Gastroesophageal sphincter (tissue), 4 donors: ENCODE data around the gene FAM89A. TPM values are rescaled to one million over a fixed set of nuclear protein-coding genes. Genes with fewer than 3 reads are reported as not detected.

Experiments used
- ATAC-seq: fragments of 150-250 bp; one replicate; pipeline ENCODE4 v1.9.1; 2016; ENCODE audit warnings: mild to moderate bottlenecking, moderate library complexity
- H3K27ac ChIP-seq, 4 donors: fragments of 200-600 bp; sonication (generic) in 3 of 4; 1 replicate in 3 of 4; 2 replicates in 1 of 4; pipeline ENCODE4 v1.5.1; 2016 to 2019
- H3K27me3 ChIP-seq: fragments of 200-600 bp; sonication (generic); one replicate; pipeline ENCODE4 v1.5.1; 2019
- H3K36me3 ChIP-seq, 2 donors: fragments of 200-600 bp; sonication (generic); one replicate each; pipeline ENCODE4 v1.5.1; 2019; ENCODE audit warnings: control low read depth in 1 of 2
- H3K4me1 ChIP-seq, 3 donors: fragments of 200-600 bp; sonication (generic); 1 replicate in 2 of 3; 2 replicates in 1 of 3; pipeline ENCODE4 v1.5.1; 2016 to 2019; ENCODE audit warnings: control low read depth in 2 of 3
- H3K4me3 ChIP-seq, 2 donors: fragments of 200-600 bp; sonication (generic); one replicate each; pipeline ENCODE4 v1.5.1; 2019; ENCODE audit warnings: mild to moderate bottlenecking in 1 of 2, moderate library complexity in 1 of 2
- H3K9me3 ChIP-seq, 3 donors: fragments of 200-600 bp; sonication (generic); one replicate each; pipeline ENCODE4 v1.5.1; 2017 to 2019; ENCODE audit warnings: control low read depth in 2 of 3
- EP300 ChIP-seq: sonication (generic); formaldehyde crosslinking; IDR thresholded peaks from one replicate; pipeline ENCODE4 v1.6.1; 2017; ENCODE audit warnings: antibody characterized with exemption, mild to moderate bottlenecking
- POLR2A ChIP-seq, 2 donors: fragments of 450-650 bp; IDR thresholded peaks; one replicate each; pipeline ENCODE4 v1.6.1; 2017; ENCODE audit warnings: antibody characterized with exemption in 2 of 2, mild to moderate bottlenecking in 2 of 2, moderate library complexity in 1 of 2
- POLR2AphosphoS5 ChIP-seq: sonication (generic); formaldehyde crosslinking; IDR thresholded peaks from one replicate; pipeline ENCODE4 v1.6.1; 2017; ENCODE audit warnings: antibody characterized with exemption
- WGBS, 2 donors: methylation state at CpG; one replicate each; pipeline ENCODE4 v1.1.5; 2018; ENCODE audit warnings: low coverage in 1 of 2; 5-methylcytosine and 5-hydroxymethylcytosine counted together
- total RNA-seq, 4 donors: library from RNA; depleted of rRNA; stranded (reverse); fragments of >200 nt; gene quantifications; one replicate each; pipeline ENCODE4 v1.1.0, GENCODE V29; 2016
- TF ChIP-seq, protein P1 (sequence below), 4 experiments: fragments of 200-600 bp in 2 of 4; fragments of 450-650 bp in 2 of 4; sonication (generic) in 1 of 4; IDR thresholded peaks; one replicate each; pipeline ENCODE4 v1.5.1; 2017 to 2019; ENCODE audit warnings: antibody characterized with exemption in 4 of 4, mild to moderate bottlenecking in 2 of 4, moderate library complexity in 2 of 4

The FAM89A gene
- total RNA-seq, 4 donors from 2014 or later, result 2.5 to 11.6 (median 7.7) TPM

DNA sequence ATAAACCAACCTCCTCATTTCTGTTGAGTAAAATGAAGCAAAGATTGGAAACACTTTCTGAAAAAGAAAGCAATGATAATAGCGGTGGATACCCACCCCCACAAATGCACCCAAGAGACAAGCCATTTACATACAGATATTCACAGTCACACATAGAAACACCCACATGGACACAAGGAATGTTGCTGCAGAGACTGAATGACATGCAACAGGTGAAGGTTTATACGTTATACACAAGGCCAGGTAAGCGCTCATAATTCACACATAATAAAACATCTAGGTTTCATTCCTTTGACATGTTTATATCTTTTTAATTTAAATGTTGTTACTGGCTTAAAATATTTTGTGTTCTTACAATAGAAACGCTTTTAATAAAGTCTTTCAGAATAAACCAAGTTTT, 39.9 kb downstream of the FAM89A start:
- no peaks in the 10 kb centered on the region for H3K4me1 ChIP-seq
- H3K36me3 ChIP-seq, result peaks cover 0 to 74% of the 10 kb centered on the region in 2 donors
- peaks cover 0 to 27% (median 0%) of the 10 kb centered on the region in 3 donors for H3K9me3 ChIP-seq
- no peak for ATAC-seq
- no peak overlapping the region for H3K27ac ChIP-seq
- no peaks in the 10 kb centered on the region for H3K27me3 ChIP-seq
- 84 to 92% methylated on average over 4 of the region's 4 CpGs for WGBS, 2 donors
- H3K4me3 ChIP-seq, result no peak overlapping the region
- no peak for TF ChIP-seq POLR2A (IDR thresholded peaks at IDR 0.05)
- TF ChIP-seq, protein P1, sequence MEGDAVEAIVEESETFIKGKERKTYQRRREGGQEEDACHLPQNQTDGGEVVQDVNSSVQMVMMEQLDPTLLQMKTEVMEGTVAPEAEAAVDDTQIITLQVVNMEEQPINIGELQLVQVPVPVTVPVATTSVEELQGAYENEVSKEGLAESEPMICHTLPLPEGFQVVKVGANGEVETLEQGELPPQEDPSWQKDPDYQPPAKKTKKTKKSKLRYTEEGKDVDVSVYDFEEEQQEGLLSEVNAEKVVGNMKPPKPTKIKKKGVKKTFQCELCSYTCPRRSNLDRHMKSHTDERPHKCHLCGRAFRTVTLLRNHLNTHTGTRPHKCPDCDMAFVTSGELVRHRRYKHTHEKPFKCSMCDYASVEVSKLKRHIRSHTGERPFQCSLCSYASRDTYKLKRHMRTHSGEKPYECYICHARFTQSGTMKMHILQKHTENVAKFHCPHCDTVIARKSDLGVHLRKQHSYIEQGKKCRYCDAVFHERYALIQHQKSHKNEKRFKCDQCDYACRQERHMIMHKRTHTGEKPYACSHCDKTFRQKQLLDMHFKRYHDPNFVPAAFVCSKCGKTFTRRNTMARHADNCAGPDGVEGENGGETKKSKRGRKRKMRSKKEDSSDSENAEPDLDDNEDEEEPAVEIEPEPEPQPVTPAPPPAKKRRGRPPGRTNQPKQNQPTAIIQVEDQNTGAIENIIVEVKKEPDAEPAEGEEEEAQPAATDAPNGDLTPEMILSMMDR (IDR thresholded peaks at IDR 0.05), result no peak
- TF ChIP-seq EP300, result no peak
- no peak for TF ChIP-seq POLR2AphosphoS5

DNA sequence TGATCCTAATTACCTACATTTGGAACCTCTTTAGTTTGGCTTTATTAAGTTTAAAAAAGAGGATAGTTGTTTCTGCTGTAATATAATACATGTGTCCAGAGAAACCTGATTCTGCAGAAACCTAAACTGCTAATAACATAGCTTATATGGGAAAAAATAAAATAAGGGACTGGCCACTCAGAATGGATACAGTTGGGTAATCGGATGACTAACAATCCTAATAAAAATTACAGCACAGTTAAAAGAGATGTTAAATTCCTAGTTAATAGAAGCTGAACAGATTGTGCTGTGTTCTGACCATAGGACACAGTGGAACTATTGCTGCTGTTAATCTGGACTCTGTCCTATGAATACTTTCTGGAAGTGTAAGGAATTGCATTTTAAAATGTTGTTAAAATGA, 45.2 kb downstream of the FAM89A start:
- no peaks in the 10 kb centered on the region for H3K27me3 ChIP-seq
- ATAC-seq, result no peak
- no peaks in the 10 kb centered on the region for H3K9me3 ChIP-seq
- TF ChIP-seq POLR2A (IDR thresholded peaks at IDR 0.05) (no peak), POLR2AphosphoS5 (no peak), EP300 (no peak)
- TF ChIP-seq, protein P1 (IDR thresholded peaks at IDR 0.05), result no peak
- H3K36me3 ChIP-seq, result peaks cover 0 to 99% of the 10 kb centered on the region in 2 donors
- H3K4me1 ChIP-seq, result no peaks in the 10 kb centered on the region
- H3K27ac ChIP-seq, result no peak overlapping the region
- no peak overlapping the region for H3K4me3 ChIP-seq
- 73 to 100% methylated on average over 1 of the region's 1 CpG for WGBS, 2 donors

DNA sequence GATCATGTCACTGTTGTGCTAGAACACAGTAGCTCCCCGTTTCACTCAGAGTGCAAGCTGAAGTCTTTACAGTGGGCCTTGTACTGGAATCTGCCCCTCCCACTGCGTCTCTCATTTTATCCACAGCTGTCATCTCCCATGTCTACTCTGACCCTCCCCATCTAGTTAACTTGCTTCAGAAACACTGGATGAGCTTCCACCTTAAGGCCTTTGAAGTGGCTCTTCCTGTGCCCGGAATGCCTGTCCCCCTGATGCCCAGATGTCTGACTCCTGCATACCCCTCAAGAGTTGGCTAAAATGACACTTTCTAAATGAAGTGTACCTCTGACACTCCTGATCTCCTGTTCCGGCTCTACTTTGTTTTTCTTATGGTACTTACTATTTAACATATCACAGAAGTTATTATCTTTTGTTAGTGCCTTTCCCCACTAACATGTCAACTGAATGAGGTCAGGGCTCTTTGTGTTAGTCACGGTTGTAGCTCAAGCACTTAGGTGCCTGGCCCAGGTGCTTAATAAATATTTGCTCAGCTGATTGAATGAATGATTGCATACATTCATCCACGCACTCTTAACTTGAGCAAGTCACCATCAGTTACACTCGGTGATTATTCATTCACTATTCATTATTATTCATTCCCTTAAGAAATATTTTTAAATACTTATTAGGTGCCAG, 47.8 kb downstream of the FAM89A start:
- no peak overlapping the region for H3K27ac ChIP-seq
- no peaks in the 10 kb centered on the region for H3K27me3 ChIP-seq
- WGBS, 2 donors, result 70 to 87% methylated on average over 6 to 7 of the region's 7 CpGs
- ATAC-seq, result no peak
- H3K4me1 ChIP-seq, result no peaks in the 10 kb centered on the region
- TF ChIP-seq, protein P1 (IDR thresholded peaks at IDR 0.05), result no peak
- TF ChIP-seq POLR2A (IDR thresholded peaks at IDR 0.05), result no peak
- no peak for TF ChIP-seq POLR2AphosphoS5
- no peak for TF ChIP-seq EP300
- no peaks in the 10 kb centered on the region for H3K9me3 ChIP-seq
- H3K36me3 ChIP-seq, result peaks cover 0 to 87% of the 10 kb centered on the region in 2 donors
- no peak overlapping the region for H3K4me3 ChIP-seq

DNA sequence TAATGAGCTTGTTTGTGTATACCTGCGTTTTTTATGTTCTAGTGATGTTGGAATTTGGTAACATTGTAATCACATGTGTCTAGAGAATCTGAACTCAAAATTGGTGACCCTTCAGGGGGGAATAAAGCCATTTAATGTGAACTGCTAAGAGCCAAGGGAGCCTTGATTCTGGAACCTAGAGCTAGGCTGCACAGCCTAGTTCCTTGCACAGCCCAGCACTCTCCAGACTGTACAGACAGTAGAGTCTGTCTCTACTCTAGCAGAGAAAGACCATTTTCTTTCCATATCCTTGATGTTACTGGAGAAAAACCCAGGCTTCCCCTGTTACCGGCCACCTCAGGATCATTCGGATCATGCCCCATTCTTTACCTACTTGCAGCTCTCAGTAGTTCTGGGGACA, 52.6 kb downstream of the FAM89A start:
- H3K36me3 ChIP-seq, result peaks cover 0 to 49% of the 10 kb centered on the region in 2 donors
- H3K27me3 ChIP-seq, result no peaks in the 10 kb centered on the region
- TF ChIP-seq POLR2A (IDR thresholded peaks at IDR 0.05) (no peak), EP300 (no peak), POLR2AphosphoS5 (no peak)
- TF ChIP-seq, protein P1 (IDR thresholded peaks at IDR 0.05), result no peak
- WGBS, 2 donors, result 92 to 94% methylated on average over 3 of the region's 3 CpGs
- no peak overlapping the region for H3K27ac ChIP-seq
- H3K4me1 ChIP-seq, result no peaks in the 10 kb centered on the region
- no peak overlapping the region for H3K4me3 ChIP-seq
- ATAC-seq, result no peak
- no peaks in the 10 kb centered on the region for H3K9me3 ChIP-seq

DNA sequence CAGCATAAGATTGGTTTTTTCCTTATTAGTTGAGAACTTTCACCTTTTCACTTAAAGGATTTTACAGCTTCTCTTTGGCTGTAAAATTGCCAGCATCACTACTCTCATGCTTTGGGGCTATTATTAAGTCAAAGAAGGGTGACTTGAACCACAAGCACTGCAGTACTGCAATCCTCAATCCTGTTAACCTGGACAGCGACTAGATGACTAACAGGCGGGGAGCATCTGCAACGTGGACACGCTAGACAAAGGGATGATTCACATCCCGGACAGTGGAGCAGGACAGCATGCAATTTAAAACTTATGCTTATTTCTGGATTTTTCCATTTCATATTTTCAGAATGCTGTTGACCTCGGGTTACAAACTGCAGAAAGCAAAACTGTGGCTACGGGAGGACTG, 53.1 kb downstream of the FAM89A start:
- Histone ChIP-seq H3K4me3 (no peak overlapping the region), H3K36me3 (peaks cover 0 to 49% of the 10 kb centered on the region in 2 donors), H3K27ac (no peak overlapping the region), H3K27me3 (no peaks in the 10 kb centered on the region), H3K9me3 (no peaks in the 10 kb centered on the region), H3K4me1 (no peaks in the 10 kb centered on the region)
- no peak for ATAC-seq
- no peak for TF ChIP-seq EP300
- TF ChIP-seq POLR2AphosphoS5, result no peak
- TF ChIP-seq POLR2A (IDR thresholded peaks at IDR 0.05), result no peak
- TF ChIP-seq, protein P1 (IDR thresholded peaks at IDR 0.05), result no peak
- 74 to 77% methylated on average over 5 to 7 of the region's 7 CpGs for WGBS, 2 donors
